Non-pigmented ciliary epithelial cell (primary cell): ENCODE measurements around the gene GNRH2.
"Not testable (repeated sequence)": the region's sequence is repeated elsewhere in the genome, so short reads cannot be mapped to it uniquely, and the experiment has no call there.

Source experiments
- DNase-seq: peaks from one replicate; pipeline ENCODE4 v3.0.0-alpha.2; 2010; ENCODE audit warnings: low read depth

The GNRH2 gene

DNA sequence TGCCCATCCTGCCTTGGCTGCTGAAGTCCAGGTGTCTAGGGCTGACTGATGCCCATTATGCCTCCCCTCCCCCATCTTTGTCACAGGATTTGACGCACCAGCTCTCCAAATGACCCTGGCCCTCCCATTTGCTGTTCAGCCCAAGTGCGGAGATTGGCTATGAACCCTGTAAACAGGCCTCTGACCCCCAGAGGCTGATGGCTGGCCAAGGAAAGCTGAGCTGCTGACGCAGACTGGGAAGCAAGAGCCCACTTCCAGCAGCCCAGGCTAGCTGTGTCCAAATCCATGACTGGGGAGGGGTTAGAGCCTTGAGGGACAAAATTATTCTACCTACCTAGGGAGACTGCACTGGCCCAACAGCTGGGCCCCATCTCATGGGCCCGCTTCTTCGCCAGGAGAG is 797 bp upstream of the GNRH2 start:
- no peak for DNase-seq

- DNase-seq, result no peak
Measured at GRCh38 chr20:3044336-3044965, 1.0 kb downstream of the GNRH2 start.

DNA sequence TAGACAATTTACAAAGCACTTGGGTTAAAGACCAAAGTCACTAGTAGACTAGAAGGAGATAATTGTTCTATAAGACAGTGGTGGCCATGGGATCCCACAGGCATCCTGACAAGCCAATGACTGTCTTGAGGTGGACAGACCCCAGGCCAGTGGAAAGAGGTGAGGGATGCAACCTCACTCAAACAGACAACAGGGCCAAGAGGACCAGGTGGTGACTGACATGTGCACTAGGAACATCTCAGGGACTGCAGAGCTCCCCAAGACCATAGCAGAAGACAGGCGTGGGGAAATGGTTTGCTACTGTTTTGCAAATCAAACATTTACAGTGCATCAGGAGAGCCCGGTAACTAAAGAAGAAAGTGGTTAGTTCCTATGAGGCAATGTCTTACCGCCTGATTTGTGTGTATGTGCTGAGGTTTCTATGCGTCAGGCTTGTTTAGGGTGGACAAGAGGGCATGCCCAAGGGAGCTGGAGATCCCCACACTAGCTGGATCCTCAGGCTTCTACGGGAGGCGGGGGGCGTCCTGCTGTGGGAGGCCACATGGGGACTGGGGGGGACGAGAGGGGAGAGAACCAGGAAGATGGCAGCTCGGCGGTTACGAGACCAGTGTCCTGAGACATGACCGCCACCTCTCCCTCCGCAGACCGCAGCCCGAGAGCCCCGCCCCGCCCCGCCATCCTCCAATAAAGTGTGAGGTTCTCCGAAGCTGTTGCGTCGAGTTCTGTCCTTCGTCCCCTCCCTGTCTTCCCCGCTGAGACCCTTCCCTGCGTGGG is 1.8 kb downstream of the GNRH2 start:
- peak; percentile 59 for DNase-seq

- DNase-seq, result peak; percentile 20
Measured at GRCh38 chr20:3045816-3046676, 2.6 kb downstream of the GNRH2 start, which contains the start of gene MRPS26. Gene MRPS26 (plus strand): TSS chr20:3046052. CDS start chr20:3046069, 17 bp downstream.

DNA sequence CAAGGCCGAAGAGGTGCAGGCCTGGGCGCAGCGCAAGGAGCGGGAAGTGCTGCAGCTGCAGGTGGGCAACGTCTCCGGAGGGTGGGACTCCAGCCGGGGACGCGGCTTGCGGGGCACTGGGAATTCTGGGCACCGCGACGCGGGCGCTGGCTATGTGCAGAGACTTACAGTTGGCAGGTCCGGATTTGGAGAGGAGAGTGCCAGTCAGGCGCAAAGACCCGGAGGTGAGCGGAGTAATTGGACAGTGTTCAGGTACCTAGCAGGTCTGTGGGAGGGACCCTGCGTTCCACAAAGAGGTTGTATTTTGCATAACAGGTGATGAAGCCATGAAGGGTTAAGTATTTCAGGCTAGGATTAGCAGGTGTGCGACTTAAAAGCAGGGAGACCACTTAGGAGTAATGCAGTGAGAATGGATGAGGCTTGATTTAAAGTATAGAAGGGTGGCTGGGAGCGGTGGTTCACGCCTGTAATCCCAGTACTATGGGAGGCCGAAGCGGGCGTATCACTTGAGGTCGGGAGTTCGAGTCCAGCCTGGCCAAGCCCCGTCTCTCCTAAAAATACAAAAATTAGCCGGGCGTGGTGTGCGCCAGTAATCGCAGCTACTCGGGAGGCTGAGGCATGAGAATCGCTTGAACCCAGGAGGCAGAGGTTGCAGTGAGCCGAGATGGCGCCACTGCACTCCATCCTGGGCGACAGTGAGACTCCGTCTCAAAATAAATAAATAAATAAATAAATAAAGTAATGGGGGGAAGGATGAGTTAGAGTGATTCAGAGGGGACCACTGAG is 3.4 kb downstream of the GNRH2 start:
- DNase-seq, result no peak

DNA sequence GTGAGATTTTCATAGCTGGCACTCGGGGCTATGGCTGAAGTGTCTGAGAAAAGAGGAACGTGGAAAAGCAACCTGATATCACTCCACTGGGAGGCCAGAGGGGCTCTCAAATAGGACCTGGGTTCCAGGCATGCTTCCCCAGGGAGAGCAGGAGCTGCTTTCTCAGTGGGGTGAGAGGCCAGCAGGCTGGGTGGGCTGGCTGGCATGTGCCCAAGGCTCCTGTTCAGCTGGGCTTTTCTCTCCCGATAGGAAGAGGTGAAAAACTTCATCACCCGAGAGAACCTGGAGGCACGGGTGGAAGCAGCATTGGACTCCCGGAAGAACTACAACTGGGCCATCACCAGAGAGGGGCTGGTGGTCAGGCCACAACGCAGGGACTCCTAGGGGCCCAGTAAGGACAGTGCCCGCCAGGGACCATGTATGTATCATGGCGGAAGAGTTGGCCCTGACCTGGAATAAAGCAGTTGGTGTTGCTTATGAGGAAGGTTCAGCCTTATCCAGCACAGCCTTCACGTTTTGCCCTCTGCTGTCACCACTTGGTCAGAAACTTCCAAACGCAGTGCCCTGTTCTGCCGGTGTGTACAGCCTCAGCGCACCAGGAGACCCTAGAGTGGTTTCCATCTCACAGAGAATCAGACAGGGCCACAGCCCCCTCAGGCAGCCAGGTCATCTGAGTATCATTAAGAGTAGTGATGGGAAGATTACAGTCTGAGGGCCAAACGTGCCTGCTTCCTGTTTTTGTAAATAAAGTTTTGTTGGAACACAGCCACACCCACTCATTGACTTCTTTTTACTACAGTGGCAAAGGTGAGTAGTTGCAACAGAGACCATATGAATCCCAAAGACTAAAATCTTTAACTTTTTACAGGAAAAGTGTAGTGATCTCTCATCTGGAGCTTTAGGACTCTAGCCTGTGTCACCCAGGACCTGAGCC is 4.3 kb downstream of the GNRH2 start:
- DNase-seq, result no peak

DNA sequence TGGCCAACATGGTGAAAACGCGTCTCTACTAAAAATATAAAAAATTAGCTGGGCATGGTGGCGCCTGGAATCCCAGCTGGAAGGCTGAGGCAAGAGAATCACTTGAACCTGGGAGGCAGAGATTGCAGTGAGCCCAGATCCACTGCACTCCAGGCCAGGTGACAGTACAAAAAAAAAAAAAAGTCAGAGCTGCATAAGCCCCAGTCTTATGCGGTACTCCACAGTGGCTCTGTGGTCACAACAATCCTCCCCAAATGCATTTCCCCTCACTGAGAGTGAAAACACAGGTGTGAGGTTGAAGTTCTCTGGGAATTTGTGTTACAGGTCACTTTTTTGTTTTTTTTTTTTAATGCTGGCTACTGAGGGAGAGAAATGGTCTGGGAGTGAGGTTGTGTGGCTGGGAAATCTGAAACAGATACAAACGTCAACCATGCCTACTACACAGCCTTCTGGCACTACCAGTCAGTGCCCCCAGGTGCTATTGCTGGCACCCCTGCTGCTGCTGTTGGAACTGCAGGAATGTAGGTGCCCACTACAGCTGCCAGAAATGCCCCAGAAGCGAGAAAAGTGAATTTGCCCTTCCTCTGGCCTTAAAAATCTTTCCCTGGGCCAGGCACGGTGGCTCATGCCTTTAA is 8.1 kb downstream of the GNRH2 start:
- DNase-seq, result no peak

DNA sequence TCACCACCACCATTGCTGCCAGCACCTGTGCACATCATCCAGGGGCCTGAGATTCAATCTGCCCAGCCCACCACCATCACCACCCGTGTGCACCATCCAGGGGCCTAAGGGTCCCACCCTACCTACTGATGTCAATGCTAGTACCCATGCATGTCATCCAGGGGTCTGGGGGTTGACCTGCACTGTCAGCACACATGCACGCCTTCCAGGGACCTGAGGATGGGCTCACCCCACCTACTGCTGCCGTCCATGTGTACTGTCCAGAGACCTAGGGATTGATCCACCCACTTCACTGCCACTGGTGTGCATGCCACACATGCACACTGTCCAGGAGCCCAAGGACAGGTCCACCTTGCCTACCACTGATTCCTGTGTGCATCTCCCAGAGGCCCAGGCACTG is 16.1 kb downstream of the GNRH2 start:
- DNase-seq, result no peak

DNA sequence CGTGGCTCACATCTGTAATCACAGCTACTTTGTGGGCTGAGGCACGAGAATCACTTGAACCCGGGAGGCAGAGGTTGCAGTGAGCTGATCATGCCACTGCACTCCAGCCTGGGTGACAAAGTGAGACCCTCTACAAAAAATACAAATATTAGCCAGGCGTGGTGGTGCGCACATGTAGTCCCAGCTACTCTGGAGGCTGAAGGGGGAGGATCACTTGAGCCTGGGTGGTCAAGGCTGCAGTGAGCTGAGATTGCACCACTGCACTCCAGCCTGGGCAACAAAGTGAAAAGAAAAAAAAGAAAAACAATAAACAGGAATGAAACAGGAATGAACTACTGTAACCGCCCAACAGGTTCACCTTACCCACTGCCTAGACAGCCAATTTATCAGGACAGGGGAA is 20.7 kb downstream of the GNRH2 start:
- not testable (repeated sequence) for DNase-seq

DNA sequence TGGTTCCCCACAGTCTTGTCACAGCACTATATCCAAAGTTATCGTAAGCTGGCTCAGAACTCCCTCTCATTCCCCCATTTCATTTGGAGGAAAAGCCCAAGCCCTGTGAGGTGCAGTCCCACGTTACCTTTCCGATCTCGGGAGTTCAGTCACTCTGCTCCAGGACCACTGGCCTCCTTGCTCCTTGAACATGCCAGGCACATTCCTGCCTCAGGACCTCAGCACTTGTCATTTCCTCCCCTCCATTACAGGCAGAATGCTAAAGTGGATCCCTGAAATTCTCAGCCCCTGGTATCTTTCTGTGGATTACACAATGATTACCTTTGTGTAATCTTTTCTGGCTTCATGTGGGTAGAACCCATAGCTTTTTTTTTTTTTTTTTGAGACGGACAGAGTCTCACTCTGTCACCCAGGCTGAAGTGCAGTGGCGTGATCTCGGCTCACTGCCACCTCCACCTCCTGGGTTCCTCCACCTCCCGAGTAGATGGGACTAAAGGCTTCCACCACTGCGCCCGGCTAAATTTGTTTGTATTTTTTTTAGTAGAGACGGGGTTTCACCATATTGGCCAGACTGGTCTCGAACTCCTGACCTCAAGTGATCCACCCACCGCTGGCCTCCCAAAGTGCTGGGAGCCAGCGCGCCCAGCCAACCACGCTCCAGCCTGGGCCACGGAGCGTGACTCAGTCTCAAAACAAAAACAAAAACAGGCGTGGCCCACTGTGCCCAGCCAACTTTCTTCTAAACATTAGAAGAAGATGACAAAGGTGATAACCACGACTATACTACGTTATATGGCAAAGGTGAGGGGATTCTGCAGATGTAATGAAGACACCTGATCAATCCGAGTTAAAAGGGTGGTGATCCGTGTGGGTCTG is 24.0 kb downstream of the GNRH2 start:
- DNase-seq, result no peak

GRCh38 chr20:3068075-3068474 is 24.7 kb downstream of the GNRH2 start:
- DNase-seq, result no peak

DNA sequence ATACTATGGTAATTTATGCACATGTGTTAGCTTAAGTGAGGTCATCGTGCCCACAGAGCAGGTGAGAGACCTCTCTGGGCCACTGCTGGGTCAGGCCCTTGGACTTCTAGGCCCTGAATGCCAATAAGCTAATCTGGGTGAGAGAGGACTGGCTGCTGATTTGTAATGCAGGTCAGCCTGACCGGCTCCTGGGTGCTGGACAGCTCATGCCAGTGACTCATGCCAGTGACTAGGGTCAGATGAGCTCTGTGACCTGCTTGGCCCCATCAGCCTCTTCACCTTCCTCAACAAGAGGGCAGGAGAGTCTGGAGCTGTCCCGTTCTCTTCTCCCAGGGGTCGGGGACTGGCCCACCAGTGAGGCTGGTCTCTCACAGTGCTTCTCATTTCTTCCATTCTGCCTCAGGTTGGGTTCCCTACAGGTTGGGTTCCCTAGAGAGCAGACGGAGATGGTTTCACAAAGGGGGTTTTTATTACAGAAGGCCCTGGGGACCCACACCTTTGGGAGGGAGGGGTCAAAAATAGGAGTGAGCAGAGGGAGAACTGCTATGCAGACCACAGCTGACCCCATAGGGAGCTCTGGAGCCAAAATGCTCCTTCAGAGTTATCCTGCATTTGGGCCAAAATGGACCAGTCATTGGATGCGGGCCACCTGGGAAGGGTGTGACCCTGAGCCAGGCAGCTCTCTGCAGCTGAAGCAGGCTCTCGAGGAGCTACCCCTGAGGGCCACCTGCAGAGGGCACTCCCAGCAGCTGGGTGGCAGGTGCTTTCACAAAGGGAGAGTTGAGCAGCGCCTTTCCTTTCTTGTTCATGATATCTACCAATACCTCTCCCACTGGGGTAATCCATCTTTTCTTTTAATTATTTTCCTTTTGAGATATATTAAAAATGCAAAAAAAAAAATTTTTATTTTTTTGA is 25.8 kb downstream of the GNRH2 start:
- DNase-seq, result no peak

DNA sequence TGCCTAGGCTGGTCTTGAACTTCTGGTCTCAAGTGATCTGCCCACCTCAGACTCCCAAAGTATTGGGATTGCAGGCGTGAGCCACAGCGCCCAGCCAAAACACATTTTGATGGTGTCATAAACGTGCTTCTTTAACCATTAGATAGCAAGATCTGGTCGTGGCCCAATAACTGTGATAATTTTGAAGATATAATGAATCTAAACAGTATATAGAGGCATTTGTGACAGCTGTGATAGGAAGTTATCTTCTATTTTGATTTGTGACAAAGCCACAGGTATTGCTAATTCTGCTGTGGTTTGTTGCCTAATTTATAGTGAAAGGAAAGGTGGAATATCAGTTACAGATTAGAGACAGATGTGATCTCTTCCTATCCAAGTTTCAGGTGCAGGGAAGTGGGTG is 27.3 kb downstream of the GNRH2 start:
- no peak for DNase-seq

- no peak for DNase-seq
Measured at GRCh38 chr20:3071266-3071609, 27.8 kb downstream of the GNRH2 start.

- DNase-seq, result no peak
Measured at GRCh38 chr20:3071610-3072529, 28.4 kb downstream of the GNRH2 start, which contains the start of gene OXT. Gene OXT (plus strand): TSS chr20:3071620. CDS start chr20:3071656, 36 bp downstream.

GRCh38 chr20:3072530-3073250 is 29.3 kb downstream of the GNRH2 start:
- no peak for DNase-seq
